Activated CD4-positive, alpha-beta T cell treated with anti-CD3 and anti-CD28 coated beads, Interleukin-2, amount 50 U/mL, for 1 hour (primary cell): ENCODE results near the gene KIAA1210.
"Not testable (repeated sequence)": the region's sequence is repeated elsewhere in the genome, so short reads cannot be mapped to it uniquely, and the experiment has no call there.

Experiments
- DNase-seq: peaks from one replicate; pipeline ENCODE4 v3.0.0-alpha.2; 2020

KIAA1210 gene

GRCh38 chrX:119030990-119031389 is 96.6 kb downstream of the KIAA1210 start:
- DNase-seq, result no peak

- not testable (repeated sequence) for DNase-seq
Observed at GRCh38 chrX:119029656-119030055, 98.0 kb downstream of the KIAA1210 start.

- no peak for DNase-seq
Observed at GRCh38 chrX:119028733-119029330, 98.8 kb downstream of the KIAA1210 start.
